Hematopoietic multipotent progenitor cell treated with erythropoietin and hydrocortisone succinate and interleukin-3 and kit ligand, for 4 days (in vitro differentiated cells): ENCODE data around the gene CENPP.
A peak's percentile ranks its signal among the peaks of the same experiment; 100 is the strongest.
"Not testable (repeated sequence)": the region's sequence is repeated elsewhere in the genome, so short reads cannot be mapped to it uniquely, and the experiment has no call there.

Experiments
- DNase-seq: peaks from one replicate; pipeline ENCODE4 v3.0.0-alpha.2; 2015

Gene CENPP

GRCh38 chr9:92384375-92384774 is 58.6 kb downstream of the CENPP start:
- no peak for DNase-seq

GRCh38 chr9:92385001-92385400 is 59.2 kb downstream of the CENPP start:
- DNase-seq = no peak

DNA sequence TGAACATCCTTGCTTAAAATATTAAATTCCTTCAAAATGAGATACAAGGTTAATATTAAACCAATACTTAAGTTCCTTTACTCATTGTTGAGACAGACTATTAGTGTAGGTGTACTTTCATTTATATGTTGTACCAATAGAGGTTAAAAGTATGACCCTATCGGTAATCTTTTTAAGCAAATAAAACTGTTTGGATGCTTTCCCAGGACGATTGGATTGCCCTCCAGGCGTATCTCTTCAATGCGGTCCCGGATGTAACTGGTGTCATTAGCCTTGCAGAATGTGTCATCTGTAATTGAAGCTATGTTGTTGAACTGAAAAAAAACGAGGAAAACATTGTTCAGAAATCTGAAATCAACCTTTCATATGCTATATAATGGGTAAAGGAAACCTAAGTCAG is 59.7 kb downstream of the CENPP start:
- DNase-seq = no peak

DNA sequence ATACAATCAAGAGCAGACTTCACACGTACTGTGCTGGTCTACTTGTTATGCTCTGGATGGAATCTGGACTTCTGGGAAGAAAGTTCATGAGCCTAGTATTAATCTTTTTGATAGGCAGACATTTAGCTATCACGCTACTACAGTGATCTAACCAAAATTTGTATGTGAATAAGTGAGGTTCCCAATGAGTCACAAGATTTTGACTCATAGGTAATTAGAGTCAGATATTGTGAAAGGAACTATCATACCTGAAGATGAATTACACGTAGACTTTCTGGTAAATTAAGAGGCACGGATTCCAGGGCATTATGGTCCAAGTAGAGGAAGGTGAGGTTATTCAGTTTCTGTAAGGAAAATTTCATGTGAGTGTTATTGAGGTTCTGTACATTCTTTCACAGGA is 60.2 kb downstream of the CENPP start:
- DNase-seq = no peak

DNA sequence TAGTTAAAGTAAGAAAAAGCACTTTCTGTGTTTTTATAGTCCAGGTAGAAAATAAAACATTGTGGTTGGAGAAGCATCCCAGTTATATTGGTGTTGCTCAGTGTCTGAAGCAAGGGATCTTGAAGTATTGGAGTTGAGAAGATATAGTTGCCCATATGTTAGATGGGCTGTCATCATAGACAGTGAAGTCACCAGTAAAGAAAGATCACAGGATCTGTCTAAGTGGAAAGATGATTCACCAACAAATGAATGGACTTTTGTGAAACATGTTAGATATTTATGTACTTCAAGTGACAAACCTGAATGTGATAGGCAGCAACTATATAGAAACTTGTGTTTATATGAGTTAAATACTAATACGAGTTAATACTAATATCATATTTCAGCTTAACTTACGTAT is 66.9 kb downstream of the CENPP start:
- no peak for DNase-seq

GRCh38 chr9:92393686-92394085 is 67.9 kb downstream of the CENPP start:
- DNase-seq = no peak

GRCh38 chr9:92395617-92396016 is 69.9 kb downstream of the CENPP start:
- no peak for DNase-seq

DNA sequence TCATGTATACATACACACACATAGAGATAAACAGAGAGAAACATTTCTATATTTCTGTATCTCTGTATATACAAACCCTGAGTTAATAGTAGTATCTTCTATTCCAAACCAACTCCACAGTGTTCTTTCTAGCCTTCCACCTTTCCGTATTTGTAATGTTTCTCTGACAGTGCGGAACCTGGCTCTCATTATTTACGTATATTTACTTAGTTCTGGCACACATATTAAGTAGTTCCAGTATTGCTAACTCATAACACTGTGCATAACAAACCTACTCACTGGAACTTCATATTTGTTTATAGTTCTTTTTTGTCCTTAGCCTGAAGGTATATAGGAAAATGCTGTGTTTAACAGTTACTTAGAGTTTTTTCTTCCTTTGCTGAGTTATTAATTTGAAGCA is 72.1 kb downstream of the CENPP start:
- DNase-seq = no peak

DNA sequence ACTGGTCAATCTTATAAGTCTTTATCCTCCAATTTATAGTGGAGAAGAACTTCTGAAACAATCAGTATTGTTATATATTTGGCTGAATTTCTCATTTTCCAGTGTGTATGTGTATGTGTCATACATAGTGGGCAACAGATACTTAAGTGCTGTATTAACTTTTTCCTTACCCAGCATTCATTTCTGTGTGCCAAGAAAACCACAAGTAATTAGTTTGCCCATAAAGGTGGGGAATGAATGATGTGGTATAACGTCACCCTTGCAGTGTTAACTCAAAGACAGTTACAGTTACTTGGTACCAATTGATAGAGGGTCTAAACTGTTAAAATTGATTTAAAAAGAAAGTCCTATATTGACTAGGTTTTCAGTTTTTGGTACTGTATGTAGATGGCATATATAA is 76.6 kb downstream of the CENPP start:
- DNase-seq = no peak

GRCh38 chr9:92402826-92403745 is 77.3 kb downstream of the CENPP start:
- no peak for DNase-seq

- DNase-seq = no peak
Observed at GRCh38 chr9:92404042-92404836, 78.5 kb downstream of the CENPP start, which contains the start of gene OGN. Gene OGN, minus strand, starts transcription at chr9:92404578. Its CDS starts 1,171 bp downstream, at chr9:92403407.

DNA sequence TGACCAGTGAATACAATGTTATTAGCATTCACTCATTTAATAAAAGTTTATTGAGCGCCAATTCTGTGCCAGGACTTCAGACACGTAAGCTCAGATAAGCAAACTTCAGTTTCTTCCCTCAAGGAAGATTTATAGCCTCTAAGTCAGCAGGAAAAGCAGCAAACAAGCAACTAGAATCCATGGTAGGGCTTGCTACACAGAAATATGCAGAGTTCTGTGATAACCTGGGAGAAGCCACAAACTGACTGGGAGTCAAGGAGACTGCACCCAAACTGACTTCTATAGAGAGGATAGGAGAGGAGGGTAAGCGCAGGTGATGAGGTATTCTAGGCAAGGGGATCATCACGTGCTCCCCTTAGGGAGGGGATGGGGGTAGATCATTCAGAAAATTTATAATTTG is 80.1 kb downstream of the CENPP start:
- DNase-seq = no peak

- DNase-seq = peak; percentile 82
Observed at GRCh38 chr9:92406477-92406876, 80.7 kb downstream of the CENPP start.

- no peak for DNase-seq
Observed at GRCh38 chr9:92407818-92408217, 82.1 kb downstream of the CENPP start.

- DNase-seq = no peak
Observed at GRCh38 chr9:92408747-92409478, 83.2 kb downstream of the CENPP start.

GRCh38 chr9:92411157-92411556 is 85.4 kb downstream of the CENPP start:
- DNase-seq = not testable (repeated sequence)

DNA sequence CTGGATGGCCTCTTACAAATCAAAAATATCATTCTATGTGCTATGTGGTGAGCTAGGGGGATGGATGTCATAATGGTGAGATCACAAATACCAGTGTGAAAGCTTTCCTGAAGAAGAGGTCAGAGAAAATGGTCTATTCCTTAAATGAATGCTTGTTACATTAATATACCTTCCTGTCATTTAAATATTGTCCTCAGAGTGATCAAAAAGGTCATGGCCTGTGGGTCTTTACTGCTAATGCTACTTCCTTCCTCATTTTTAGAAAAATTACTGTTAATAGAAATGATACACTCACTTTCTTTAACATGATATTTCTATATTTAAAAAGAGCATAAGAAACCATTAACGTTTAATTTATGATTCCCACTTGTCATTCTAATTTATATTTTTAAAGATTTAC is 88.8 kb downstream of the CENPP start:
- DNase-seq = peak; percentile 22

GRCh38 chr9:92422611-92423338 is 97.0 kb downstream of the CENPP start:
- DNase-seq = peak; percentile 12

DNA sequence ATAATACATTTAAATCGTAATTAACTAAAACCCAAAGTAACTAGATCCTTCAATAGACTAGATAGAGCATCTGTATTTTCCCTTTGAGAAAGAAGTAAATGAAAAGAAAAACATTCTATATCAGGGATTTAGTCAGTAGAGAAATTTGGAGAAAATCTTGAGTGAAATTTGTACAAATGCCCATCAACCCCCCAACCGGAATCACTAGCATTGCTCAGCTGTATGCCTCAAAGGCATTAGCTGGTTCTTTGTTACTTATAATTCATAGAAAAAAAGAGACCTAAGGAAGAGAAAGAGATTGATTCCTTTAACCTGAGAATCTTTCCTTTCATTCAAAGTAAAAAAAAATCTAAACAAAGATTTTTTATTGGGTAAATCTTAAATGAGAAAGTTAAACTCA is 97.9 kb downstream of the CENPP start:
- DNase-seq = no peak

GRCh38 chr9:92424340-92424739 is 98.6 kb downstream of the CENPP start, which contains the start of gene OMD:
Gene OMD, minus strand, starts transcription at chr9:92424471. Its CDS starts 6,913 bp downstream, at chr9:92417558.
- no peak for DNase-seq

- DNase-seq = no peak
Observed at GRCh38 chr9:92425474-92425873, 99.7 kb downstream of the CENPP start.

DNA sequence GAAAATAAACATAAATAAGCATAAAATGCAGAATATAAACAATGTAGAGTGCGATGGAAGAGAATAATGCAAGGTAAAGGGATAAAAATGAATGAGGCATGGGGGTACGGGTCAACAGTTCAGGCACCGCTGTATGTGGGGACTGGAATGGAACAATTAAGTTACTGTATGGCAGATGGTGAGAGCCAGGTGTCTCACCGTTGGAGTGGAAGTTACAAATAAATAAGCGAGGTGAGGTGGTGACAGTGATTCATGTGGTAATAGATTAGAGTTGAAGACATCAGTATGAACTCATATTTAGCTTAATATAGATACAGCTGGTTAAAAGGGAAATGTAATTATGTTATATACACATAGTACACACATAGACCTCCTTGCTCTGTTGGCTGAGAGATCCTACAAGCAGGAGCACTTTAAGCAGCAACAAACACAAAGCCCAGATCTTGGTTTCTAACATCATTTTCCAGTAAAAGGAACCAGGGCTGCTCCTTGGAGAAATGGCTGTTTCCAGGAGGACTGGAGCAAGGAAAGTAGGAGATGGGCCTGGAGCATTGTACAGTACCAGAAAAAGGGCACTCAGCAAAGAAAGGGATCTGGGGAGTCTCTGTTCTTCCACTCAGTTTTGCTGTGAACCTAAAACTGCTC is 100.9 kb downstream of the CENPP start:
- no peak for DNase-seq
